ENCODE data around the gene ZFP28.

The ZFP28 gene

DNA sequence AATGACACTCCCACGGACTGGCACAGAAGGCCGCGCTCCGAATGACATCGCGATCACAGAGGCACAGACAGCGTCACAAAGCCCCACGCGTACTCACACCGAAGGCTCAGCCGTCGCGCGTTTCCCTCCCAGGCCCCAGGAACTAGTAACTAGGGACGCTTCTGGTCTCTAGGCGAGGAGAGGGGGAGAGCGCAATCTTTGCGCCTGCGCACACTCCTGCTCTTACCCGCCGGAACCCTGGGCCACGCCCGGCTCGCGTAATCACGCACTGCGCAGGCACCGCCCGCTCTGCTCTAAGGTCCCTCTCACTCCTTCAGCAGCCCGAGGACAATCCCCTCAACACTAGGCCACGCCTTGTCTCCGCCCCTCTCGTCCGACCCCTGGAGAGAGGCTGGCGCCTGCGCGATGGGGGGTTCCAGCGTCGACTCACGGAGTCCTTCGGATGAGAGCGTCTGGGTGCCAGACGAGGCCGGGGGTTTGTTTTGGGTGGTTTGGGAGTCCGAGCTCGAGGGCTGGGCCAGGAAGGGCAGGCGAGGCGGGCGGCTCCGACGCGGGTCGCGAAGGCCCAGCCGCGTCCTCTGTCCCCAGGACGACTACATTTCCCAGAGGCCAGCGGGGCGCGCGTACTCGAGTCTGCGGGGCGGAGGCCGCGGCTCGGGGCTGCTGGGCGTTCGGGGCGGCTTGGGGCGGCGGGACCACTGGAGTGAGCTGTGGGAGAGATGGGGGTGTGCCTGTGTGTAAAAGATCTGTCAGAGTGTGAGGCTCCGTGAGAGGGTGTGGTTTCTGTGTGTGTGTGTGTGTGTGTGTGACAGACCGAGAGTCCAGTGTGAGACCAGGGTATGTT is 31.1 kb upstream of the ZFP28 start, which contains the start of gene ZNF471:
TSS of gene ZNF471 (plus strand) at position 410 of the 844 bp plus-strand sequence. CDS start 3,717 bp downstream, outside the sequence.
- Histone ChIP-seq H3K4me2 (ENCODE audit: low read depth, low read length, poor library complexity, severe bottlenecking) (no peak within 1 kb of the TSS), H3K9ac (ENCODE audit: low read length) (no peak within 1 kb of the TSS), H3K9me3 (ENCODE audit: insufficient read depth, low read length) (no peaks in the 10 kb centered on the region), H4K20me1 (ENCODE audit: low read depth, low read length) (no peaks in the 10 kb centered on the region), H3K79me2 (ENCODE audit: insufficient read depth, low read length) (no peaks in the 10 kb centered on the region), H3K27ac (ENCODE audit: low read depth, low read length) (no peak within 1 kb of the TSS), H3K4me3 (ENCODE audit: insufficient read depth, low read length, poor library complexity, severe bottlenecking) (no peak within 1 kb of the TSS), H3F3A (ENCODE audit: insufficient read depth) (no peaks in the 10 kb centered on the region), H3K27me3 (ENCODE audit: low read length) (no peaks in the 10 kb centered on the region), H3K36me3 (ENCODE audit: low read length) (no peaks in the 10 kb centered on the region), H3K9me2 (replicated peaks; ENCODE audit: insufficient read depth, low read length) (no peaks in the 10 kb centered on the region), H2AFZ (ENCODE audit: low read depth, low read length, severe bottlenecking) (no peak within 1 kb of the TSS)
- TF ChIP-seq EZH2phosphoT487 (conservative IDR thresholded peaks at IDR 0.05; ENCODE audit: low read length) (no peak), CTCF (IDR thresholded peaks at IDR 0.05; ENCODE audit: insufficient read depth, low read length, poor library complexity, severe bottlenecking) (no peak)

GRCh38 chr19:56508290-56508778 is 30.4 kb upstream of the ZFP28 start:
- Histone ChIP-seq H3K9ac (ENCODE audit: low read length) (no peak overlapping the region), H3F3A (ENCODE audit: insufficient read depth) (no peaks in the 10 kb centered on the region), H3K9me3 (ENCODE audit: insufficient read depth, low read length) (no peaks in the 10 kb centered on the region), H3K4me2 (ENCODE audit: low read depth, low read length, poor library complexity, severe bottlenecking) (no peak overlapping the region), H3K4me3 (ENCODE audit: insufficient read depth, low read length, poor library complexity, severe bottlenecking) (no peak overlapping the region), H3K9me2 (replicated peaks; ENCODE audit: insufficient read depth, low read length) (no peaks in the 10 kb centered on the region), H4K20me1 (ENCODE audit: low read depth, low read length) (no peaks in the 10 kb centered on the region), H3K27me3 (ENCODE audit: low read length) (no peaks in the 10 kb centered on the region), H3K36me3 (ENCODE audit: low read length) (no peaks in the 10 kb centered on the region), H3K27ac (ENCODE audit: low read depth, low read length) (no peak overlapping the region), H2AFZ (ENCODE audit: low read depth, low read length, severe bottlenecking) (no peak overlapping the region), H3K79me2 (ENCODE audit: insufficient read depth, low read length) (no peaks in the 10 kb centered on the region)
- TF ChIP-seq CTCF (IDR thresholded peaks at IDR 0.05; ENCODE audit: insufficient read depth, low read length, poor library complexity, severe bottlenecking) (no peak), EZH2phosphoT487 (conservative IDR thresholded peaks at IDR 0.05; ENCODE audit: low read length) (no peak)

DNA sequence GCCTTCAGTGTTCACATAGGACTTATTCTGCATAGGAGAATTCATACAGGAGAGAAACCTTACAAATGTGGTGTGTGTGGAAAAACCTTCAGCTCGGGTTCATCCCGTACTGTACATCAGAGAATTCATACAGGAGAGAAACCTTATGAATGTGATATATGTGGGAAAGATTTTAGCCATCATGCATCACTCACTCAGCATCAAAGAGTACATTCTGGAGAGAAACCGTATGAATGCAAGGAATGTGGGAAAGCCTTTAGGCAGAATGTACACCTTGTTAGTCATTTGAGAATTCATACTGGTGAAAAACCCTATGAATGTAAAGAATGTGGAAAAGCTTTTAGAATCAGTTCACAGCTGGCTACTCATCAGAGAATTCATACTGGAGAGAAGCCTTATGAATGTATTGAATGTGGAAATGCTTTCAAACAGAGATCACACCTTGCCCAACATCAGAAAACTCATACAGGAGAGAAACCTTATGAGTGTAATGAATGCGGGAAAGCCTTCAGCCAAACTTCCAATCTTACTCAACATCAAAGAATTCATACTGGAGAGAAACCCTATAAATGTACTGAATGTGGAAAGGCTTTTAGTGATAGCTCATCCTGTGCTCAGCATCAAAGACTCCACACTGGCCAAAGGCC is 13.4 kb upstream of the ZFP28 start:
- no peaks in the 10 kb centered on the region for H3K27me3 ChIP-seq (ENCODE audit: low read length)
- H3K9me2 ChIP-seq (replicated peaks; ENCODE audit: insufficient read depth, low read length) = no peaks in the 10 kb centered on the region
- peaks cover 47% of the 10 kb centered on the region; the same call in 1 of the 2 replicates for H3K9me3 ChIP-seq (ENCODE audit: insufficient read depth, low read length)
- TF ChIP-seq CTCF (IDR thresholded peaks at IDR 0.05; ENCODE audit: insufficient read depth, low read length, poor library complexity, severe bottlenecking) (no peak), EZH2phosphoT487 (conservative IDR thresholded peaks at IDR 0.05; ENCODE audit: low read length) (no peak)
- H3K36me3 ChIP-seq (ENCODE audit: low read length) = no peaks in the 10 kb centered on the region
- no peak overlapping the region for H3K4me2 ChIP-seq (ENCODE audit: low read depth, low read length, poor library complexity, severe bottlenecking)
- H3K4me3 ChIP-seq (ENCODE audit: insufficient read depth, low read length, poor library complexity, severe bottlenecking) = no peak overlapping the region
- no peak overlapping the region for H3K9ac ChIP-seq (ENCODE audit: low read length)
- no peak overlapping the region for H2AFZ ChIP-seq (ENCODE audit: low read depth, low read length, severe bottlenecking)
- no peaks in the 10 kb centered on the region for H3F3A ChIP-seq (ENCODE audit: insufficient read depth)
- no peaks in the 10 kb centered on the region for H4K20me1 ChIP-seq (ENCODE audit: low read depth, low read length)
- no peaks in the 10 kb centered on the region for H3K79me2 ChIP-seq (ENCODE audit: insufficient read depth, low read length)
- H3K27ac ChIP-seq (ENCODE audit: low read depth, low read length) = no peak overlapping the region

Measured in SU-DHL-6 (cell line).